Effector memory CD4-positive, alpha-beta T cell (primary cell): ENCODE results near the gene L3MBTL1.

Experiments used
- DNase-seq, 3 donors: peaks; one replicate each; pipeline ENCODE4 v3.0.0-alpha.2; 2020
- H3K27ac ChIP-seq: 2 replicates; pipeline ENCODE4 v1.7.0; 2013; ENCODE audit warnings: mild to moderate bottlenecking, low read length, moderate library complexity; ENCODE audit not compliant: insufficient read depth, poor library complexity, severe bottlenecking
- H3K27me3 ChIP-seq: replicated peaks from 2 replicates; pipeline ENCODE4 v1.7.0; 2013; ENCODE audit warnings: mild to moderate bottlenecking, low read length; ENCODE audit not compliant: insufficient read depth, control insufficient read depth, poor library complexity, severe bottlenecking
- H3K36me3 ChIP-seq: 2 replicates; pipeline ENCODE4 v1.7.0; 2013; ENCODE audit warnings: mild to moderate bottlenecking, low read length, moderate library complexity; ENCODE audit not compliant: control insufficient read depth, insufficient read depth
- H3K4me1 ChIP-seq: 2 replicates; pipeline ENCODE4 v1.7.0; 2013; ENCODE audit warnings: low read length, mild to moderate bottlenecking; ENCODE audit not compliant: control insufficient read depth, insufficient read depth, poor library complexity, severe bottlenecking
- H3K4me3 ChIP-seq: 2 replicates; pipeline ENCODE4 v1.7.0; 2013; ENCODE audit warnings: low read length, low read depth, mild to moderate bottlenecking; ENCODE audit not compliant: insufficient read depth, poor library complexity, severe bottlenecking
- H3K9me3 ChIP-seq: 2 replicates; pipeline ENCODE4 v1.7.0; 2013; ENCODE audit warnings: mild to moderate bottlenecking, low read length, moderate library complexity; ENCODE audit not compliant: control insufficient read depth

L3MBTL1 gene

DNA sequence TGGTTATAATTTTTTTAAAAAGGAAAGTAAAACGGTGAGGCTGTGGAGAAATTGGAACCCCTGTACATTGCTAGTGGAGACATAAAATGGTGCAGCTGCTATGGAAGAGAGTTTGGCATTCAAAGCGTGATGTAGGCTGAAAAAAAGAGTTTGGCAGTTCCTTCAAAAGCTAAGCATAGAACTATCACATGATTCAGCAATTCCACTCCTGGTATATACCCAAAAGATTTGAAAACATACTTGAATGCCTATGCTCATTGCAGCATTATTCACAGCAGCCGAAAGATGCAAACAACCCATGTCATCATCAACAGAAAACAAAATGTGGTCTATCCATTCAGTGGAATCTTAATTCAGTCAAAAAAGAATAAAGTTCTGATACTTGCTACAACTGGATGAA is 46.9 kb downstream of the L3MBTL1 start:
- Histone ChIP-seq H3K4me3 (no peak overlapping the region), H3K36me3 (no peaks in the 10 kb centered on the region), H3K9me3 (no peaks in the 10 kb centered on the region), H3K27ac (no peak overlapping the region), H3K27me3 (no peaks in the 10 kb centered on the region), H3K4me1 (no peaks in the 10 kb centered on the region)
- no peak for DNase-seq

DNA sequence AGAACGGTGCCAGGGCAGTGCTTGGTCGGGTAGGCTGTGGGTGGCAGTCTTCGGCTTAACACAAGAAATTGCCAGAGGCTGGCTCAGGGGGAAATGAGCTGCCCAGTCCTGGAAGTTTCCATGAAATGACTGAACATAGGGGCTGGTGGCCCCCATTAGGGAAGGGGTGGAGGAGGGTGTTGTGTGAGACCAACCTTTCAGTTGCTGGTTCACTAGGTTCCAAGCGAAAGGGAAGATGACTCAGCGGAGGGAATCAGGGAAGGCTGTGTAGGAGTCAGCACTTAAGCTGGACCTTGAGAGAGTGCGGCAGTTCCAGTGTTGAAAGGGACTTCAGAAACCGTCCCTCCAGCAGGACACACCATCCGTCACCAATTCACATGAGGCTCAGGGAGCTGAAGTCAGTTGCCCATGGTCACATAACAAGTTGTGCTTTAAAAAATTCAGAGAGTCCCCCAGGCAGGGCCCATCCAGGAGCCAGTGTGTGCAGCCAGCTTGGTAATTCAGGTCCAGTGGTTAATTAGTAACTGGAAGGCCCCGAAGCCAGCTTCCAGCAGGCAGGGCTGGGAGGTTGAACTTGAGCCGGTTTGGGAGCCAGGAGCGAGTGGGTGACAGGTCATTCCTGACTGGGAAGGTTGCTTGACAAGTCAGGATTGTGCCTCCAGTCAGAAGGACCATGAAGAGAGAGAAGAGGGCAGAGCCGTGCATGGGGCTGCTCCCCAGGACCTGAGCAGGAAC is 51.1 kb downstream of the L3MBTL1 start, which contains the start of gene SGK2:
Gene SGK2 (plus strand): TSS at position 616 of the 735 bp plus-strand sequence. CDS start 7,469 bp downstream, outside the sequence.
- H3K36me3 ChIP-seq: no peaks in the 10 kb centered on the region

DNA sequence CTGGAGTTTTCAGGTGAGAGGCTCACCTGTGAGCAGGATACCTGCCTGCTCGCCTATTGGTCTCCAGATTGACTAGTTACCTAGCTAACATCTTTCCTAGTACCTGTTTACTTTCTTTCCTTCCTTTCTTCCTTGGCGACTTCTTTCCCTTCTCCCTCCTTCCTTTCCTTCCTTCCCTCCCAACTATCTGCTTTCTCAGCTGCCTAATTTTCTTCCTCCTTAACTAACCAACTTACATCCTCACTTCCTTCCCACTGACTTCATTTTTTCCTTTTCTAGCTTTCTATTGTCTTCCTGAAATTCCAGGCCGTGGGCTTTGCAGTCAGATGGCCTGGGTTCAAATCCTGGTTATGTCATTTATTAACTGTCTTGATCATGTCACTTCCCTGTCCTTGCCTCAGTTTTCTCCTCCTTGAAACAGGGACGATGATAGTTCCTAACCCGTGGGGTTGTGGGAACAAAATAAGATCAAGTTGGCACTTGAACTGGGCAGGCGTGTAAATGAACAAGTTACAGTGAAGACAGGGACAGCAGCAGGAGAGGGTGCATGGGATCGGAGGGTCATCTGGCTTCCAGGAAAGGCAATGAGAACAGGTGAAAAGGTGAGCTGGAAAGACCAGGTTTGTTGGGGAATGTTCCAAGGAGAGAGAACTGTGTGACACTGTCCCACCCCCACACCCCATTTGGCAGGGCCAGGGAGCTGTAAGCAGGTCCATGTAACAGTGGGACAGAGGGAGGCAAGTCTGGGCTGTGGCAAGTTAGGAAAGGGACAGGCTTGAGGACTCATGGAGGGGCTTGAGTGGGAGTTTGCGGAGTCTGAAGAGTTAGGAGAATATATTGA is 51.9 kb downstream of the L3MBTL1 start:
- H3K4me1 ChIP-seq: no peaks in the 10 kb centered on the region
- H3K36me3 ChIP-seq: no peaks in the 10 kb centered on the region
- H3K27me3 ChIP-seq: no peaks in the 10 kb centered on the region
- H3K27ac ChIP-seq: no peak overlapping the region
- H3K9me3 ChIP-seq: no peaks in the 10 kb centered on the region
- H3K4me3 ChIP-seq: no peak overlapping the region
- DNase-seq: no peak

More for the DNA sequence above, 51.1 kb downstream of the L3MBTL1 start, which contains the start of gene SGK2:
- Histone ChIP-seq H3K4me1 (no peaks in the 10 kb centered on the region), H3K4me3 (no peak within 1 kb of the TSS), H3K27me3 (no peaks in the 10 kb centered on the region), H3K9me3 (no peaks in the 10 kb centered on the region), H3K27ac (no peak within 1 kb of the TSS)
- no peak for DNase-seq

DNA sequence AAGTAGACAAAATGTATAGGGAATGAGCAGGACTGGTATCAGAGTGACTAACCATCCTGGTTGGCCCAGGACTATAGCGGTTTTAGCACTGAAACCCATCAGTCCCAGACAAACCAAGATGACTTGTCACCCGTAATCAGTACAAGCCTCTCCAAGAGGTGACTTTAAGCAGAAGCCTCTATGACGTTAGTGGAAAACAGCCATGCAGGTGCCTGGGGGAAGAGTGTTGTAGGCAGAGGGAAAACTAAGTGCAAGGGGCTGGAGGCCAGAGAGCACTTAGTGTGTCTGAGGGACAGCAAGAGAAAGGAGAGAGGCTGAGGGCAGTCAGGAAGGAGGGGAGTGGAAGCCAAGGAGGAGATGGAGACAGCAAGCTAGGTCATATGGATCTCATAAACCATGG is 53.5 kb downstream of the L3MBTL1 start:
- H3K27ac ChIP-seq: no peak overlapping the region
- no peaks in the 10 kb centered on the region for H3K27me3 ChIP-seq
- no peaks in the 10 kb centered on the region for H3K4me1 ChIP-seq
- no peak overlapping the region for H3K4me3 ChIP-seq
- no peaks in the 10 kb centered on the region for H3K9me3 ChIP-seq
- H3K36me3 ChIP-seq: no peaks in the 10 kb centered on the region
- no peak for DNase-seq

DNA sequence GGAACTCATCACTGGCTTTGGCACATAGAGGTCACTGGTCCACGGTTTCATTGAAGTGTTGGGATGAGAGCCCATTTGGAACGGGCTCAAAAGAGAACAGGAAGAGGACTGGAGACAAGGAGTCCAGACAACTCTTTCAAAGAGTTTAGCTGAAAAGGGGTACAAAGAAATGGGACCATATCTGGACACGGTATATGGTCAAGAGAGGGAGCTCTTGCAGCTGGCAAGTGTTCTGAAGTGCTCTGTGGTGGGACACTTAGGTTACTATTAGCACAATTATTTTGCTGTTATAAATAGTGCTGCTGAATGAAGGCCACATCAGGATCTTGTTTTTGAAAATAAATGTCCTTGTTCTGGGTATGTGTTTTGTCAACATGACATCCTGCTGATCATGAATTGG is 55.9 kb downstream of the L3MBTL1 start:
- Histone ChIP-seq H3K4me3 (no peak overlapping the region), H3K4me1 (no peaks in the 10 kb centered on the region), H3K9me3 (no peaks in the 10 kb centered on the region), H3K27ac (no peak overlapping the region), H3K27me3 (no peaks in the 10 kb centered on the region), H3K36me3 (no peaks in the 10 kb centered on the region)
- no peak for DNase-seq

DNA sequence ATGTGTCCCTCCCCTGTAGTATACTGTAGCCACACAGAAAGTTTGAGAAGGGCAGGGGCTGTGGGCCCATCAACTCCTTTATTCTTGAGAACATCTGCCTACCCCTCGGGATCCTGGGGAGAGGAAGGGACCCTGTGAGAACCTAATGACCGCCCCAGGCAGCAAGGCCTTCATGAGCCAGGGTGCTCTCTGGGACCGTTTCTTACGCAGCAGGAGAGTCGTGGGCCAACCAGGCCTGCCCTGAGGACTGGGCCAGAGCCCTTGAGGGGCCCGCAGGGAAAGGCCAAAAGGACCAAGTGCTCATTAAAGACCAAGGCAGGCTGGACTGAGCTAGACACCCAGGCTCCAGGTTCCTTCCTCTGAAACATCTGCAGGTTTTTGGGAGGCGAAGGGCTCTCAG is 56.5 kb downstream of the L3MBTL1 start:
- no peak overlapping the region for H3K27ac ChIP-seq
- no peaks in the 10 kb centered on the region for H3K36me3 ChIP-seq
- H3K4me1 ChIP-seq: no peaks in the 10 kb centered on the region
- no peak overlapping the region for H3K4me3 ChIP-seq
- no peaks in the 10 kb centered on the region for H3K27me3 ChIP-seq
- no peak for DNase-seq
- H3K9me3 ChIP-seq: no peaks in the 10 kb centered on the region

DNA sequence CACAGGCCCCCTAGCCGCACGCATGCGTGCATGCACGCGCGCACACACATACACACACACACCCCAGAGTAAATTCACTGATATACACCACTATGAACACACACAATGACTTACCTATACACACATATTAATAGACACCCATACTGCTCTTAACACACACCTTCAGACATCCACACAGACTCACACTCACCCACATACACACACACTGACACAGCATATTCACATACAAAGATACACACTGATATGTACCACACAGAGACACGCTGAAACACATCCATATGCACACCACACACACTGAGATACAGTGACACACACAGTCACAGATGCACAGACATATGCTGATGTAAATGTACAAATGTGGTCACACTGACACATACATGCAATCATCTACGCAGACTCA is 57.0 kb downstream of the L3MBTL1 start:
- Histone ChIP-seq H3K27ac (no peak overlapping the region), H3K4me3 (no peak overlapping the region), H3K9me3 (no peaks in the 10 kb centered on the region), H3K4me1 (no peaks in the 10 kb centered on the region), H3K27me3 (no peaks in the 10 kb centered on the region), H3K36me3 (no peaks in the 10 kb centered on the region)
- no peak for DNase-seq

DNA sequence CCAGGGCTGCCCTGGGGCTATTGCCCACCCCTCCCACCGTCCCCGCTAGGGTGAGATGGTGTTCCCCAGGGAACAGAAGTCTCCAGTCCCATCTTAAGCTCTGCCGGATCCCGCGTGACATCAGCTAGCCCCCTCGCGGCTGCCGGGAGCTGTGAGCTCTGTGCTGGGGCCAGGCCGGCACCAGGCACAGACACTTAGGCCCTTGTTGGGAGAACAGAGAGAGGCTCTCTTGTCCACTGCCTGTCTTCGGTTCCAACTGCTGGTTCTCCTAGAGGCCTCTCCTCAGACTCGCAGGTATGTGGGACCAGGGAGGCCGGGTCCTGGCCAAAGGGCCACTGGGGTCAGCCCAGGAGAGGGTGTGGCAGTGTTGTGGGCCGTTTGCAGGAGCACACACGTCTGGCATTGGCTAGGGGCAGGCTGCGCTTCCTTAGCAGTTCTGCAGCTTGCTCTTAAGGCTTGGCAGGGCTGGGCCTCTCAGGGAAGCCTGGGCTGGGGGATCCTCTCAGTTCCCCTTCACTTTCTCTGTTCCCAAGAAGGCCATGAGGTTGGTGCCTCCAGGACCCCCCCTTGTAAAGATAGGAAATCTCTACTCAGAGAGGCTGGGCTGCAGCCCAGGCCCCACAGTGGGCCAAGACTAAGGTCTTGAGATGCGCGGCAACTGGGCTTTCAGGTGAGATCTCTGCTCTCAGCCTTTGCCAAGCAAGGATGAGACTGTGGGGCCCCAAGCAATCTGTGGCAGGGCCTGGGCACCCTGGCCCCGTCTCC is 57.7 kb downstream of the L3MBTL1 start:
- Histone ChIP-seq H3K27ac (no peak overlapping the region), H3K27me3 (no peaks in the 10 kb centered on the region), H3K4me3 (no peak overlapping the region), H3K9me3 (no peaks in the 10 kb centered on the region), H3K36me3 (no peaks in the 10 kb centered on the region), H3K4me1 (no peaks in the 10 kb centered on the region)
- no peak for DNase-seq

DNA sequence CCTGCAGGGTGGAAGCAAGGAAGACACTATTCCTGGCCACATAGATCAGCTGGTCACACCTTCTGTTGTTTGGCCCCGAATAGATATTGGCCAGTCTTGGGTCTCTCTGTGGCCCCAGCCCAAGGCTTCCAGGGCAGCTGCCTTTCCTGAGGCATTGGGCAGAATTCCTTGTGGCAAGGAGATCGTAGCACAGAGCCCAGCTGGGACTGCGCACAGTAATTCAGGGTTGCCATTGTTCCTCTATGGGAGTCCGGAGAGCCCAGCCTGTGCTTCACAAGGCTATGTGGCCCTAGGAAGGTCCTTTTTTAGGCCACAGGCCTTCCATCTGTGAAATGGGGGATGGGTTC is 58.2 kb downstream of the L3MBTL1 start:
- H3K4me1 ChIP-seq: no peaks in the 10 kb centered on the region
- no peaks in the 10 kb centered on the region for H3K27me3 ChIP-seq
- H3K36me3 ChIP-seq: no peaks in the 10 kb centered on the region
- DNase-seq: no peak
- no peak overlapping the region for H3K4me3 ChIP-seq
- no peaks in the 10 kb centered on the region for H3K9me3 ChIP-seq
- H3K27ac ChIP-seq: no peak overlapping the region
